ENCODE measurements around the gene ZNF276.
"Not testable (repeated sequence)": the region's sequence is repeated elsewhere in the genome, so short reads cannot be mapped to it uniquely, and the experiment has no call there.

DNA sequence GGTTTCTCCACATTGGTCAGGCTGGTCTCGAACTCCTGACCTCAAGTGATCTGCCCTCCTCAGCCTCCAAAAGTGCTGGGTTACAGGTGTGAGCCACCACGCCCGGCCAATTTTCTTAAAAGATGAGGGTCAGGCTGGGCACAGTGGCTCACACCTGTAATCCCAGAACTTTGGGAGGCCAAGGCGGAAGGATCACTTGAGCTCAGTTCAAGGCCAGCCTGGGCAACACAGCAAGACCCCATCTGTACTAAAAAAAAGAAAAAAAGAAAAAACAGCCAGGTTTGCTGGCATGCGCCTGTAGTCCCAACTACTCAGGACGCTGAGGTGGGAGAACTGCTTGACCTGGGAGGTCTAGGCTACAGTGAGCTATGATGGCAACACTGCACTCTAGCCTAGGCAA lies 62.6 kb downstream of the ZNF276 start:
- TF ChIP-seq, protein P1, sequence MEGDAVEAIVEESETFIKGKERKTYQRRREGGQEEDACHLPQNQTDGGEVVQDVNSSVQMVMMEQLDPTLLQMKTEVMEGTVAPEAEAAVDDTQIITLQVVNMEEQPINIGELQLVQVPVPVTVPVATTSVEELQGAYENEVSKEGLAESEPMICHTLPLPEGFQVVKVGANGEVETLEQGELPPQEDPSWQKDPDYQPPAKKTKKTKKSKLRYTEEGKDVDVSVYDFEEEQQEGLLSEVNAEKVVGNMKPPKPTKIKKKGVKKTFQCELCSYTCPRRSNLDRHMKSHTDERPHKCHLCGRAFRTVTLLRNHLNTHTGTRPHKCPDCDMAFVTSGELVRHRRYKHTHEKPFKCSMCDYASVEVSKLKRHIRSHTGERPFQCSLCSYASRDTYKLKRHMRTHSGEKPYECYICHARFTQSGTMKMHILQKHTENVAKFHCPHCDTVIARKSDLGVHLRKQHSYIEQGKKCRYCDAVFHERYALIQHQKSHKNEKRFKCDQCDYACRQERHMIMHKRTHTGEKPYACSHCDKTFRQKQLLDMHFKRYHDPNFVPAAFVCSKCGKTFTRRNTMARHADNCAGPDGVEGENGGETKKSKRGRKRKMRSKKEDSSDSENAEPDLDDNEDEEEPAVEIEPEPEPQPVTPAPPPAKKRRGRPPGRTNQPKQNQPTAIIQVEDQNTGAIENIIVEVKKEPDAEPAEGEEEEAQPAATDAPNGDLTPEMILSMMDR (IDR thresholded peaks at IDR 0.05; ENCODE audit: low read length), result not testable (repeated sequence)
- TF ChIP-seq EZH2 (IDR thresholded peaks at IDR 0.05; ENCODE audit: borderline replicate concordance, low read length), result not testable (repeated sequence)

Measured in OCI-LY1 (cell line).